H9 (cell line): ENCODE data around the gene RCSD1. TPM values are rescaled to one million over a fixed set of nuclear protein-coding genes. Genes with fewer than 3 reads are reported as not detected.

Experiments used
- DNase-seq: peaks from one replicate; pipeline ENCODE4 v3.0.0-alpha.2; 2017
- H2AFZ ChIP-seq: one replicate; pipeline ENCODE4 v1.6.1; 2013; ENCODE audit warnings: mild to moderate bottlenecking, low read length, control low read depth, moderate library complexity
- H2AK5ac ChIP-seq: 2 replicates; pipeline ENCODE4 v1.6.1; 2013; ENCODE audit warnings: low read length, control low read depth, mixed read lengths; ENCODE audit not compliant: insufficient read length
- H2BK120ac ChIP-seq: one replicate; pipeline ENCODE4 v1.6.1; 2013; ENCODE audit warnings: low read depth, mild to moderate bottlenecking, low read length, control low read depth, inconsistent platforms; ENCODE audit not compliant: poor library complexity, severe bottlenecking
- H2BK12ac ChIP-seq: 2 replicates; pipeline ENCODE4 v1.6.1; 2013; ENCODE audit warnings: low read length, control low read depth, mixed read lengths, low read depth; ENCODE audit not compliant: insufficient read length
- H2BK15ac ChIP-seq: 2 replicates; pipeline ENCODE4 v1.6.1; 2013; ENCODE audit warnings: low read depth, low read length, control low read depth
- H2BK20ac ChIP-seq: one replicate; pipeline ENCODE4 v1.6.1; 2013; ENCODE audit warnings: low read depth, mild to moderate bottlenecking, low read length, control low read depth, inconsistent platforms; ENCODE audit not compliant: poor library complexity, severe bottlenecking
- H2BK5ac ChIP-seq: 2 replicates; pipeline ENCODE4 v1.6.1; 2013; ENCODE audit warnings: low read length, control low read depth, mixed read lengths; ENCODE audit not compliant: insufficient read length
- H3K14ac ChIP-seq: 2 replicates; pipeline ENCODE4 v1.6.1; 2013; ENCODE audit warnings: low read length, control low read depth; ENCODE audit not compliant: insufficient read depth
- H3K18ac ChIP-seq: 2 replicates; pipeline ENCODE4 v1.6.1; 2013; ENCODE audit warnings: low read depth, mild to moderate bottlenecking, mixed read lengths, low read length, control low read depth; ENCODE audit not compliant: insufficient read length
- H3K23ac ChIP-seq: 2 replicates; pipeline ENCODE4 v1.6.1; 2013; ENCODE audit warnings: low read length, control low read depth, mixed read lengths, low read depth; ENCODE audit not compliant: insufficient read length
- H3K23me2 ChIP-seq: 2 replicates; pipeline ENCODE4 v1.6.1; 2013; ENCODE audit warnings: low read depth, mild to moderate bottlenecking, mixed read lengths, low read length, control low read depth; ENCODE audit not compliant: insufficient read length, poor library complexity, severe bottlenecking
- H3K27ac ChIP-seq: 2 replicates; pipeline ENCODE4 v1.5.1; 2013; ENCODE audit warnings: low read length, control low read depth, mixed read lengths, low read depth; ENCODE audit not compliant: insufficient read length
- H3K27me3 ChIP-seq: 2 replicates; pipeline ENCODE4 v1.6.1; 2013; ENCODE audit warnings: low read length, control low read depth, inconsistent platforms; ENCODE audit not compliant: insufficient read depth
- H3K4ac ChIP-seq: 2 replicates; pipeline ENCODE4 v1.6.1; 2013; ENCODE audit warnings: low read depth, mild to moderate bottlenecking, control low read depth, inconsistent platforms, low read length, moderate library complexity
- H3K4me1 ChIP-seq: 2 replicates; pipeline ENCODE4 v1.6.1; 2013; ENCODE audit warnings: low read length, control low read depth, inconsistent platforms; ENCODE audit not compliant: insufficient read depth
- H3K4me2 ChIP-seq: 2 replicates; pipeline ENCODE4 v1.6.1; 2013; ENCODE audit warnings: low read length, control low read depth, mixed read lengths; ENCODE audit not compliant: insufficient read length, insufficient read depth
- H3K56ac ChIP-seq: 2 replicates; pipeline ENCODE4 v1.6.1; 2013; ENCODE audit warnings: low read depth, mild to moderate bottlenecking, mixed read lengths, low read length, control low read depth; ENCODE audit not compliant: insufficient read length
- H3K79me1 ChIP-seq: 2 replicates; pipeline ENCODE4 v1.6.1; 2013; ENCODE audit warnings: low read depth, mild to moderate bottlenecking, moderate library complexity, low read length, control low read depth, inconsistent platforms; ENCODE audit not compliant: insufficient read depth, poor library complexity, severe bottlenecking
- H3K79me2 ChIP-seq: 2 replicates; pipeline ENCODE4 v1.6.1; 2013; ENCODE audit warnings: low read length, control low read depth, inconsistent platforms; ENCODE audit not compliant: insufficient read depth
- H3K9ac ChIP-seq: 2 replicates; pipeline ENCODE4 v1.6.1; 2013; ENCODE audit warnings: low read length, control low read depth, mixed read lengths; ENCODE audit not compliant: insufficient read length; ENCODE audit errors: extremely low read depth
- H3K9me3 ChIP-seq: one replicate; pipeline ENCODE4 v1.6.1; 2013; ENCODE audit warnings: low read depth, low read length, inconsistent platforms; ENCODE audit not compliant: control insufficient read depth
- H3T11ph ChIP-seq: one replicate; pipeline ENCODE4 v1.6.1; 2013; ENCODE audit warnings: mild to moderate bottlenecking, low read length, control low read depth, inconsistent platforms
- H4K20me1 ChIP-seq: one replicate; pipeline ENCODE4 v1.6.1; 2013; ENCODE audit not compliant: control insufficient read depth, insufficient read length, insufficient read depth
- H4K5ac ChIP-seq: 2 replicates; pipeline ENCODE4 v1.6.1; 2013; ENCODE audit warnings: low read depth, mild to moderate bottlenecking, mixed read lengths, low read length, control low read depth; ENCODE audit not compliant: insufficient read length
- H4K8ac ChIP-seq: replicated peaks from 2 replicates; pipeline ENCODE4 v1.6.1; 2013; ENCODE audit warnings: low read length, control low read depth, mixed read lengths, low read depth; ENCODE audit not compliant: insufficient read length
- H4K91ac ChIP-seq: 2 replicates; pipeline ENCODE4 v1.6.1; 2013; ENCODE audit warnings: low read depth, mild to moderate bottlenecking, moderate library complexity, mixed read lengths, low read length, control low read depth; ENCODE audit not compliant: insufficient read length
- H3K27ac Mint-ChIP-seq, 3 experiments: 2 replicates in 2 of 3; 3 replicates in 1 of 3; pipeline ENCODE4 v1.8.0; 2020 to 2021; ENCODE audit warnings: mixed read lengths in 3 of 3, mild to moderate bottlenecking in 1 of 3, moderate library complexity in 1 of 3
- H3K27me3 Mint-ChIP-seq: 2 replicates; pipeline ENCODE4 v1.8.0; 2021; ENCODE audit warnings: low read depth, mild to moderate bottlenecking, moderate library complexity, mixed read lengths
- H3K36me3 Mint-ChIP-seq, 3 experiments: 2 replicates in 2 of 3; 3 replicates in 1 of 3; pipeline ENCODE4 v1.8.0; 2020 to 2021; ENCODE audit warnings: low read depth in 3 of 3, mixed read lengths in 3 of 3; ENCODE audit not compliant: insufficient read depth in 1 of 3
- H3K4me1 Mint-ChIP-seq, 2 experiments: 2 replicates each; pipeline ENCODE4 v1.8.0; 2020; ENCODE audit warnings: mixed read lengths in 2 of 2
- H3K4me3 Mint-ChIP-seq, 2 experiments: 2 replicates in 1 of 2; 3 replicates in 1 of 2; pipeline ENCODE4 v1.8.0; 2020 to 2021; ENCODE audit warnings: mild to moderate bottlenecking in 2 of 2, mixed read lengths in 2 of 2, moderate library complexity in 1 of 2
- H3K9me3 Mint-ChIP-seq, 2 experiments: 2 replicates in 1 of 2; 3 replicates in 1 of 2; pipeline ENCODE4 v1.8.0; 2020; ENCODE audit warnings: mild to moderate bottlenecking in 2 of 2, mixed read lengths in 2 of 2, moderate library complexity in 1 of 2
- CTCF ChIP-seq: fragments of 200-600 bp; sonication (generic); conservative IDR thresholded peaks from 3 replicates; pipeline ENCODE4 v1.8.0; 2021; ENCODE audit warnings: antibody characterized with exemption, mild to moderate bottlenecking
- WGBS: extraction: QIAGEN DNeasy Blood & Tissue Kit; methylation state at CpG from one replicate; pipeline ENCODE4 v1.1.7; 2013; ENCODE audit warnings: missing lambda C conversion rate, low lambda C conversion rate, mixed read lengths; ENCODE audit not compliant: insufficient read length; ENCODE audit errors: extremely low coverage; 5-methylcytosine and 5-hydroxymethylcytosine counted together
- total RNA-seq: library from RNA; stranded (reverse); gene quantifications from 2 replicates; pipeline ENCODE4 v1.2.1, GENCODE V29; 2021

The RCSD1 gene
- total RNA-seq, 1 experiment from 2014 or later, result 0.13 TPM

- WGBS, result no CpG with 5 or more reads among the region's 7 CpGs
Measured at GRCh38 chr1:167693425-167694045, 63.5 kb downstream of the RCSD1 start.

More at GRCh38 chr1:167693425-167694045, 63.5 kb downstream of the RCSD1 start:
- Histone ChIP-seq H3K14ac (no peak overlapping the region), H3K4ac (no peak overlapping the region), H2BK12ac (no peak overlapping the region), H3K9me3 (no peaks in the 10 kb centered on the region), H2BK5ac (no peak overlapping the region), H4K91ac (no peak overlapping the region), H3K23ac (no peak overlapping the region), H3K56ac (no peak overlapping the region), H3K23me2 (no peaks in the 10 kb centered on the region), H2BK120ac (no peak overlapping the region), H3K79me2 (no peaks in the 10 kb centered on the region), H2BK20ac (no peak overlapping the region), H4K8ac (no peak overlapping the region), H3K18ac (no peak overlapping the region), H2AK5ac (no peak overlapping the region), H4K20me1 (no peaks in the 10 kb centered on the region), H2BK15ac (no peak overlapping the region), H3K4me1 (no peaks in the 10 kb centered on the region), H3T11ph (no peak overlapping the region), H2AFZ (no peak overlapping the region), H3K4me2 (no peak overlapping the region), H3K27me3 (no peaks in the 10 kb centered on the region), H3K79me1 (no peaks in the 10 kb centered on the region), H3K9ac (no peak overlapping the region), H3K27ac (no peak overlapping the region), H4K5ac (no peak overlapping the region)
- Mint-ChIP-seq H3K4me1 (peaks cover 22 to 25% of the 10 kb centered on the region in 2 experiments), H3K27me3 (no peaks in the 10 kb centered on the region), H3K4me3 (no peak overlapping the region), H3K9me3 (no peaks in the 10 kb centered on the region), H3K27ac (no peak overlapping the region), H3K36me3 (no peaks in the 10 kb centered on the region)
- no peak for DNase-seq
- TF ChIP-seq CTCF, result no peak
